GM21576 (cell line): ENCODE data around the gene KDM1A.

Experiments
- ATAC-seq: cut with Tn5 transposase; IDR thresholded peaks from one replicate; pipeline ENCODE4 v1.9.1; 2021; ENCODE audit warnings: mild to moderate bottlenecking, moderate library complexity; ENCODE audit not compliant: unreplicated experiment

Gene KDM1A

GRCh38 chr1:23066075-23066474 is 46.8 kb downstream of the KDM1A start:
- no peak for ATAC-seq

- ATAC-seq = no peak
Observed at GRCh38 chr1:23069149-23069548, 49.9 kb downstream of the KDM1A start.

DNA sequence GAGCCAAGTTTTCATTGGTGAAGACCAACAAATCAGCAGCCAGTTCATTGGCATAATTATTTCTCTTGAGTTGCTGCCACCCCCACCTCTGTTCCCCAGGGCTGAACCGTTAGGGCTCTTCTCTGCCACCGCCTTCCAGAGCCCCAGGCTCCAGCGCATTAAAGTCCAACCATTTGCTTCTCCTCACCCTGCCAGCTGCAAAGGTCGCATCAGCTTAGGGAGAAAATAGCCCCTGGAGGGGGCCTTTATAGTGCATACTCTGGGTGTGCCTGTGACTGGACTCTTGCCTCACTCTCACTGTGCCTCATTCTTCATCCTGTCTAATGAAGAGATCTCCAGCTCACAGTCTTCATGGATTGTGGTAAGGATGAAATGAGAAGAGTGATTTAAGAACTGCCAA is 50.4 kb downstream of the KDM1A start:
- ATAC-seq = no peak

- ATAC-seq = no peak
Observed at GRCh38 chr1:23074012-23074411, 54.7 kb downstream of the KDM1A start.

DNA sequence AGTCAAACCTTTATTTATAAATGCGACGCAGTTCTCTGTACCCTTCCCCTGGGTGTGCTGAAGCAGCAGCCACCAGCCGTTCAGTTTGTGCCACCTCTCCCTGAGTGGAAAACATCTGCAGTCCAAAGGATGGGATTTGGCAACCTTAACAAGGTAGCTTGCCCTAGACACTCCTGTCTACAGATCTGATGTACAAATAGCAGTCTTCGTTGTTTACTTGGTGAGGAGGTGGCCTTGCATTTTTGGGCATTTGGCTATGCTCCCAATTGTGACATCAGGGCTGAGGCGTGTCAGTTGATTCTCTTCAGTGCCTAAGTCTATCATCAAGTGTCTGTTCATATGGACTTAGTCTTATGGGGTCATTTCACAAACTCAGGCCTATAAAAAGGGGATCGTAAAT is 59.8 kb downstream of the KDM1A start:
- no peak for ATAC-seq

DNA sequence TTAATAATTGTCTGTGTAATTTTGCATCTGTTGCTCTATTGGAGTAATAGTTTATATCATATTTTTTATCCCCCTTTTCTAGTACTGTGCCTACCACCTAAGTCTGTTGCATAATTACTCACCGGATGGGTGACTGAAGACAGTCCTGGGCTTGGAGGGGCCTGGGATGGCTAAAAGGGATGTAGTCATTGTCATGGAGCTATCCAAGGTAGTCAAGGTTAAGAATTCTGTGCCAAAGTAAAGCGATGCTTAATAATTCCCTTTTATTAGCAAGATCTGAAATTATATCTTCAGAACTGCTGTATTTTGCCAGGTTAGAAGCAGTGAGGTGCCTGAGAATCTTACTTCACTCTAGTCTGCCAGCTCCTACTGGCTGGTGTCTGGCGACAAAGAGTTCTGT is 61.6 kb downstream of the KDM1A start:
- no peak for ATAC-seq

- ATAC-seq = no peak
Observed at GRCh38 chr1:23081376-23081775, 62.1 kb downstream of the KDM1A start.

DNA sequence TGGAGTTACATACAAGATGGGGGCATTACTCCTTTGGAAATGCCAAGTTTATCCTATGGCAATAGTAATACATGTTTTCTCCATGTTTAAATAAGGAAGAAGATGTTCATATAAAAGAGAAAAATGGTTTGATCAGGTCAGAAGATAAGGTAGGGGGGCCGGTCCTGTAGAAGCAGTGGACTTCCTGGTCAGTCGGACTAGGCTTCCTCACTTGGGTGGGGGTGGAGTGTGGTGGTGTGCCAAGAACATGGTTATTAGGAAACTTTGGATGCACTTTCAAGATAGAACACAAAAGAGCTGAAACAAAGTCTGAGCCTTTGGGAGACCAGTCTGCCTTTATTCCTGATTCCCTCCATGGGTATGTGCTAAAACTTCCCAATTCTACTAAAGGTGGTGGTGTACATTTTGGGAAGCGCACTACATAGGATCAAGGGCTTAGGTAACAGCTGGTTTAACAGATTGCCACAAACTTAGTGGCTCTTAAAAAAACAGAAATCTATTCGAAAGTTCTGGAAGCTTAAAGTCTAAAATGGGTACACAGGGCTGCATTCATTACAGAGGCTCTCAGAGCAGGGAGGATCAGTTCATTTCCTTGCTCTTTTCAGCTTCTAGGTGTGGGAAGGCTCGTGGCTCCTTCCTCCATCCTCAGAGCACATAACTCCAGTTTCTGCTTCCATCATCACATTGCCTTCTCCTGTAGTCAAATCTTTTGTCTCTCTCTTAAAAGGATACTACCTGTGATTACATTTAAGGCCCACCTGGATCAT is 64.6 kb downstream of the KDM1A start:
- ATAC-seq = no peak

DNA sequence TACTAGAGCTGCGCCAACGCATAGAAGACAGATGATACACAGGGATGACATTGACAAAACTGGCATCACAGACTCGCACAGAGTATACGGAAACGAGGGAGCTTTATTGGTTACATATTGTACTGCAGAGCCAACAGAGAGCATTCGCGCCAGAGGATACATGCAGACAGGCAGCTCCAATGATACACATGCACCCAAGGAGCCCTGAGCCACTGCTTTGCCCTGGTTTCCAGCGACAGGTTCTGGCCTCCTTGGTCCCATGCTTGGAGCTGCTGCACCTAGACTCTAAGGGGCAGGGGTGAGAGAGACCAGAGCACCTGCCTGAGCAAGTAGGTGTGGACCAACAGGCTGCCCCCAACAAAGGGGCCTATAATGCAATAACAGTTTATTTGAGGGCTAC is 65.6 kb downstream of the KDM1A start:
- ATAC-seq = no peak

DNA sequence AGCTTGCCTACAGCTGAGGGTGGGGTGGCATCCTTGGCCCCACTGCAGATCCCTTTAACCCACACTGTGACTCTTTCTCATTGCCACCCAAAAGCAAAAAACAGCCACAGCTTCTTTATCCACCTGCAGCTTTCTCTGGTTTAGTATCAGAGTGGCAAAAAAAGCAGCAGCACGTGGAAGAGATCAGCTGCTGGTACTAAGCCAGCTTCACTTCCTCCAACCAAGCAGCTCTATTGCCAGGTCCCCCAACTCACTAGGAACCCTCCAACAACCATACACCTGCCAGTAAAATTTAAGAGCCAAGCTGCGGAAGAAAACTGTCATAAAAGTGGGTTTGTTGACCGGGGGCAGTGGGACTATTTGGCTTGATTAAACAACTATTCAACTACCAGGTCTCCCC is 66.4 kb downstream of the KDM1A start:
- ATAC-seq = no peak

DNA sequence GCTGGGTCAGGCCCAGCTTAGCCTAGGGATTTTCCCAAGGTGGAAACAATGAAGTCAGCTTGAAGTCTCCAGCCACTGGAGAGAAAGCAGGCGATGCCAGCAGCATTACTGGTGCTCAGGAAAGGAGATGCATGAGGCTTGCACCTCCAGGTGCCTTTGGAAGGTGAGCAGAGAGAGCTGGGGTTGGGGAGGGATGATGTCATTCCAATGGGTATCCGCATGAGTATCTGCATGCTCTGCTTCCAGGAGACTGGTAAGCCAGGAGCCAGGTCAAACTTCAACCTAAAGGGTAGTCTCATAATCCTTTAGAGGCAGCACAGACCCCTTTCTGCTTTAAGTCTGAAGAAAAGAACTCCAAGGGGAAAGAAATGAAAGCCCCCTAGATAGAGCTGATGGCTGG is 68.8 kb downstream of the KDM1A start:
- no peak for ATAC-seq

GRCh38 chr1:23090056-23090455 is 70.8 kb downstream of the KDM1A start:
- no peak for ATAC-seq

DNA sequence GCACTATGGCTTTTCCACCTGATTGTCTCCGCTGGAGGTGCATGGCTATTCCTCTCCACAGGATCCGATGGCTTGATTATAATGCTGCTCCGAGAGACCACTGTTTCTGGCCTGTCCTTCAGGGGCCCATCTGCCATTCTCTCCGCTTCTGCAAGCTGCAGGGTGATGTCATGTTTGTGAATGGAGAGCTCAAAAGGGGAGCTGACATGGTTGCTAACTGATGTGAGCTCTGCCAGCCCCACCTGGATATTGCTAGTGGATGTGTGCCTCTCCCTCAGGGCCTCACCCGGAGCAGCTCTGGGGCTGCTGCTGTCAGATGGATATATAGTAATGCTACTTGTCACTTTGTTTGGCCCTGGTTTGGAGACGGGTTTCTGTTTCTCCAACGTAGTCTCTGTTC is 72.3 kb downstream of the KDM1A start:
- no peak for ATAC-seq

GRCh38 chr1:23092447-23092846 is 73.2 kb downstream of the KDM1A start:
- ATAC-seq = no peak

DNA sequence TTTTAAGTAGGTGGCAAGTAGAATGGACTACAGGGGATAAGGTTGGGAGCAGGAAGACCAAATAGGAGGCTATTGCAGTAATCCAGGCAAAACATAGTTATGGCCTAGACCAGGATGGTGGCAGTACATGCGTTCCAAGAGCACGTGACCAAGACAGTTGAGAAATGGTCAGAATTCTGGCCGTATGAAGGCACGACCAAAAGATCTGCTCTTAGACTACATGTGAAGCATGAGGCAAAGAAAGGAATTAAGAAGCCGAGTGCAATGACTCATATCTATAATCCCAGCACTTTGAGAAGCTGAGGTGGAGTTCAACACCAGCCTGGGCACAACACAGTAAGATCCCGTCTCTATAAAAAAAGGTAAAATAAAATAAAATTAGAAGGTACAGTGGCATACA is 78.0 kb downstream of the KDM1A start:
- ATAC-seq = no peak

GRCh38 chr1:23098463-23099170 is 79.3 kb downstream of the KDM1A start:
- no peak for ATAC-seq

DNA sequence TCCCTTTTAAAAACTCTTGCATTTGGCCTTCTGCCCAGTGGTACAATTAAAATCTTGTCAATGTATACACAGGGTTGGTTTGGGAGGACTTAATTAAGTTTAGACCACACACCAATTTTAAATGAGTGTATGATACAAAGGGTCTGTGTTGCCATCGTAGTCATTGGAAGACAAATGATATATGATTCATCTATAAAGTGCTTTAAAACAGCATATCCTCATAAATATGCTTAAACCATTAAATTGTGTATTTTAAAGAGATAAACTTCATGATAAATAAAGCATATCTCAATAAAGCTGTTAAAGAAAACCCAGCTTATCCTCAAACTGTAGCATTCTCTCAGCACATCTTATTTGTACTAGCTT is 79.9 kb downstream of the KDM1A start:
- no peak for ATAC-seq

DNA sequence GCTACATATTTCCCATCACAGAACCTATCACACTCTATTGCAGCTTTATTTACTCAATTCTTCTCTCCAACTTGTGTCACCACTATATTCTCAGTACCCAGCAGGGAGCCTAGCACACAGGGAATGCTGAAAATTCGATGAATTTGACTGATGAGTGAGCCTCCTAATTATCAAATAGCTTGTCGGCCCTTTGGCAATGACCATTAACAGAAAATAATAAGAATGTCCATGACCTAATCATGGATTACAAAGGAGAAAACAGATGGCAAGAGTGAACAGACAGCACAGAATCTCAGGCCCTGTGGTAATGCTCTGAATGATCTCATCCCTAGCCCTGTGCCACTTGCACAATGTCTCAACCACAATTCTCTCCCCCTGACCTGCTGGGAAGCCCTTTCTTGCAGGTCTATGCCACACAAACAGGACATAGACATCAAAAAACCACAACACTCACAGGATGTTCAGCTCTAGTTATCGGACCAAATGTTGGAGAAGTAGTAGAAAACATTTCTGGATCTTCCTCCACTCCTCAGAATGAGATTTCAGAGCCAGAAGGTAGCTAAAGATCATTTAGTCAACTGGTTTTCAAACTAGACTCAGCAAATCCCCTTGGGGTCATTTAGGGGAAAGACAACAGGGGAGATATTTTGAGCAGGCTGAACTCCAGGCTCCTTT is 80.9 kb downstream of the KDM1A start:
- no peak for ATAC-seq

- no peak for ATAC-seq
Observed at GRCh38 chr1:23101101-23101827, 82.0 kb downstream of the KDM1A start.

GRCh38 chr1:23101887-23102286 is 82.6 kb downstream of the KDM1A start:
- no peak for ATAC-seq

GRCh38 chr1:23102289-23102688 is 83.0 kb downstream of the KDM1A start:
- no peak for ATAC-seq
